HepG2 (cell line): Measurements from ENCODE around the gene SEZ6L. TPM values are rescaled to one million over a fixed set of nuclear protein-coding genes. Genes with fewer than 3 reads are reported as not detected.

Experiments
- ATF7-NPFF ChIP-seq: sonication (generic); formaldehyde crosslinking; IDR thresholded peaks from 2 replicates; pipeline ENCODE4 v1.8.1; 2023; ENCODE audit warnings: mild to moderate bottlenecking, low read depth, missing genetic modification reagents, moderate library complexity
- ELK4 ChIP-seq: sonication (generic); formaldehyde crosslinking; IDR thresholded peaks from 2 replicates; pipeline ENCODE4 v1.9.0; 2021; ENCODE audit warnings: missing genetic modification reagents, borderline replicate concordance
- FOXK1 ChIP-seq: sonication (generic); formaldehyde crosslinking; IDR thresholded peaks from 2 replicates; pipeline ENCODE4 v1.4.0; 2020; ENCODE audit warnings: low read depth, missing genetic modification reagents, borderline replicate concordance
- GATAD1 ChIP-seq: IDR thresholded peaks from 2 replicates; pipeline ENCODE4 v1.6.1; 2016; ENCODE audit warnings: missing genetic modification reagents, missing compliant biosample characterization
- KDM6A ChIP-seq: IDR thresholded peaks from 2 replicates; pipeline ENCODE4 v1.6.1; 2016; ENCODE audit warnings: low read depth
- MEF2D ChIP-seq: sonication (generic); formaldehyde crosslinking; IDR thresholded peaks from 2 replicates; pipeline ENCODE4 v1.5.1; 2020; ENCODE audit warnings: mild to moderate bottlenecking, missing genetic modification reagents
- NFKBIZ ChIP-seq: IDR thresholded peaks from 2 replicates; pipeline ENCODE4 v1.6.1; 2018; ENCODE audit warnings: missing genetic modification reagents, missing compliant biosample characterization
- PAX8 ChIP-seq: sonication (generic); formaldehyde crosslinking; IDR thresholded peaks from 2 replicates; pipeline ENCODE4 v1.8.0; 2022; ENCODE audit warnings: mild to moderate bottlenecking, missing genetic modification reagents, borderline replicate concordance
- PAXIP1 ChIP-seq: sonication (generic); formaldehyde crosslinking; conservative IDR thresholded peaks from 2 replicates; pipeline ENCODE4 v1.4.0; 2020; ENCODE audit warnings: mild to moderate bottlenecking, missing genetic modification reagents, moderate library complexity
- POGZ ChIP-seq: sonication (generic); formaldehyde crosslinking; IDR thresholded peaks from 2 replicates; pipeline ENCODE4 v1.4.0; 2020; ENCODE audit warnings: mild to moderate bottlenecking, missing genetic modification reagents
- RXRB ChIP-seq: IDR thresholded peaks from 2 replicates; pipeline ENCODE4 v1.6.1; 2016; ENCODE audit warnings: borderline replicate concordance, missing genetic modification reagents, missing compliant biosample characterization
- TP53 ChIP-seq: sonication (generic); formaldehyde crosslinking; conservative IDR thresholded peaks from 2 replicates; pipeline ENCODE4 v1.4.0; 2020; ENCODE audit warnings: missing genetic modification reagents
- XBP1 ChIP-seq: sonication (generic); formaldehyde crosslinking; IDR thresholded peaks from 2 replicates; pipeline ENCODE4 v1.5.0; 2020; ENCODE audit warnings: missing genetic modification reagents
- ZNF225 ChIP-seq: sonication (generic); formaldehyde crosslinking; IDR thresholded peaks from 2 replicates; pipeline ENCODE4 v1.4.0; 2020; ENCODE audit warnings: mild to moderate bottlenecking, missing genetic modification reagents
- ZNF776 ChIP-seq: sonication (generic); formaldehyde crosslinking; IDR thresholded peaks from 2 replicates; pipeline ENCODE4 v1.4.0; 2020; ENCODE audit warnings: mild to moderate bottlenecking, missing genetic modification reagents
- polyA plus RNA-seq, 8 experiments: library from polyadenylated mRNA; depleted of rRNA in 3 of 8; stranded (reverse) in 7 of 8; unstranded in 1 of 8; fragments of >200 nt; fragmentation: Illumina TruSeq in 4 of 8; extraction: Trizol in 4 of 8; gene quantifications; 2 replicates each; pipeline versions ENCODE4 v1.2.1 to v1.2.3, GENCODE V29; 2011 to 2016; ENCODE audit warnings: low read depth in 4 of 8, missing spikeins in 1 of 8, mixed read lengths in 1 of 8; ENCODE audit not compliant: insufficient read depth in 1 of 8
- total RNA-seq, 5 experiments: library from RNA; depleted of rRNA; stranded (reverse); fragments of >200 nt; fragmentation: Illumina TruSeq; extraction: Trizol; gene quantifications; 2 replicates each; pipeline ENCODE4 v1.2.3, GENCODE V29; 2016; ENCODE audit warnings: low read depth in 1 of 5

The SEZ6L gene
- total and polyA plus RNA-seq, 2 of the 13 experiments (the other 11 are each of a cell fraction or from before 2014, with no cell fraction given): not detected

- TF ChIP-seq PAX8 (CRISPR knock-in tag) (no peak), NFKBIZ (no peak), GATAD1 (no peak), TP53 (no peak), PAXIP1 (CRISPR knock-in tag) (no peak), ZNF776 (CRISPR knock-in tag) (no peak), KDM6A (CRISPR knock-in tag) (no peak), MEF2D (CRISPR knock-in tag) (no peak), RXRB (no peak), FOXK1 (no peak), ELK4 (no peak), ZNF225 (no peak), XBP1 (CRISPR knock-in tag) (no peak), ATF7-NPFF (CRISPR knock-in tag) (no peak), POGZ (CRISPR knock-in tag) (no peak)
- TF ChIP-seq, all 625 proteins: peak for 0
Observed at GRCh38 chr22:26291940-26292666, 122.8 kb downstream of the SEZ6L start (continued).
